ENCODE results near the gene UBAP2L.
A peak's percentile ranks its signal among the peaks of the same experiment; 100 is the strongest.
"Not testable (repeated sequence)": the region's sequence is repeated elsewhere in the genome, so short reads cannot be mapped to it uniquely, and the experiment has no call there.

The UBAP2L gene

GRCh38 chr1:154183046-154183915, 37.5 kb upstream of the UBAP2L start:
- peaks cover 6% of the 10 kb centered on the region for H3K36me3 ChIP-seq (ENCODE audit: control insufficient read depth, insufficient read depth, low read length)
- H3K27me3 ChIP-seq (ENCODE audit: control insufficient read depth, insufficient read depth, low read length), result no peaks in the 10 kb centered on the region
- H3K4me1 ChIP-seq (ENCODE audit: control insufficient read depth, insufficient read depth, low read length), result peaks cover 5% of the 10 kb centered on the region
- H3K27ac ChIP-seq (ENCODE audit: low read depth, low read length), result peak overlapping the region; percentile 90
- H3K4me3 ChIP-seq (ENCODE audit: low read length), result peak overlapping the region; percentile 99
- peak overlapping the region; percentile 96 for H3K9ac ChIP-seq (ENCODE audit: low read length)

- H3K27ac ChIP-seq (ENCODE audit: low read depth, low read length), result no peak overlapping the region
- no peak overlapping the region for H3K9ac ChIP-seq (ENCODE audit: low read length)
- H3K27me3 ChIP-seq (ENCODE audit: control insufficient read depth, insufficient read depth, low read length), result no peaks in the 10 kb centered on the region
- H3K4me1 ChIP-seq (ENCODE audit: control insufficient read depth, insufficient read depth, low read length), result peaks cover 5% of the 10 kb centered on the region
- H3K36me3 ChIP-seq (ENCODE audit: control insufficient read depth, insufficient read depth, low read length), result peaks cover 4% of the 10 kb centered on the region
- H3K4me3 ChIP-seq (ENCODE audit: low read length), result no peak overlapping the region
Observed at GRCh38 chr1:154186177-154186576, 34.6 kb upstream of the UBAP2L start.

- H3K27me3 ChIP-seq (ENCODE audit: control insufficient read depth, insufficient read depth, low read length), result no peaks in the 10 kb centered on the region
- no peak overlapping the region for H3K27ac ChIP-seq (ENCODE audit: low read depth, low read length)
- H3K4me1 ChIP-seq (ENCODE audit: control insufficient read depth, insufficient read depth, low read length), result peaks cover under 1% of the 10 kb centered on the region
- no peak overlapping the region for H3K4me3 ChIP-seq (ENCODE audit: low read length)
- H3K36me3 ChIP-seq (ENCODE audit: control insufficient read depth, insufficient read depth, low read length), result peaks cover 4% of the 10 kb centered on the region
- H3K9ac ChIP-seq (ENCODE audit: low read length), result no peak overlapping the region
Observed at GRCh38 chr1:154186852-154187501, 33.8 kb upstream of the UBAP2L start.

DNA sequence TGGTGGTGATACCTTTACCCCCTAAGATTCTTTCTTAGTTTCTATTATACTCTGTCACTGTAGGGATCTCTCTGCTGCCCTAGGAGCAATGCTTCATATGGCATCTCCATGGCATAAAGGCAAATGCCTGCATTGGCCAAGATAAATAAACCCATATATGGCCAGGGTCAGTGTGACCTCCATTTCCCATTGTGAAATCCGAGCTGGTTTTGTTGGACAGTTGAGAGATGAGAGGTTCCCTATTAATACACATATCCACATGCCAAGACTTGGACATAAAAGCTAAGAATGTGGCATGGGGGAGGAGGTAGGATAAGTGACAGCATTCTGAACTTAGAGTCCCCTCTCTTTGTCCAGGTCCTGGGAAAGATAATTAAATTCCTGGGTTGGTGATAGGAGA, 30.2 kb upstream of the UBAP2L start:
- Histone ChIP-seq H3K4me1 (ENCODE audit: control insufficient read depth, insufficient read depth, low read length) (no peaks in the 10 kb centered on the region), H3K36me3 (ENCODE audit: control insufficient read depth, insufficient read depth, low read length) (no peaks in the 10 kb centered on the region), H3K27ac (ENCODE audit: low read depth, low read length) (no peak overlapping the region), H3K27me3 (ENCODE audit: control insufficient read depth, insufficient read depth, low read length) (no peaks in the 10 kb centered on the region), H3K9ac (ENCODE audit: low read length) (no peak overlapping the region), H3K4me3 (ENCODE audit: low read length) (no peak overlapping the region)

- no peak within 1 kb of the TSS for H3K4me3 ChIP-seq (ENCODE audit: low read length)
- H3K4me1 ChIP-seq (ENCODE audit: control insufficient read depth, insufficient read depth, low read length), result no peaks in the 10 kb centered on the region
- no peak within 1 kb of the TSS for H3K9ac ChIP-seq (ENCODE audit: low read length)
- no peaks in the 10 kb centered on the region for H3K27me3 ChIP-seq (ENCODE audit: control insufficient read depth, insufficient read depth, low read length)
- H3K27ac ChIP-seq (ENCODE audit: low read depth, low read length), result no peak within 1 kb of the TSS
- no peaks in the 10 kb centered on the region for H3K36me3 ChIP-seq (ENCODE audit: control insufficient read depth, insufficient read depth, low read length)
Observed at GRCh38 chr1:154191990-154192461, 28.7 kb upstream of the UBAP2L start, which contains the start of gene TPM3. Gene TPM3 (minus strand): TSS chr1:154192100. CDS start chr1:154192018, 82 bp downstream.

DNA sequence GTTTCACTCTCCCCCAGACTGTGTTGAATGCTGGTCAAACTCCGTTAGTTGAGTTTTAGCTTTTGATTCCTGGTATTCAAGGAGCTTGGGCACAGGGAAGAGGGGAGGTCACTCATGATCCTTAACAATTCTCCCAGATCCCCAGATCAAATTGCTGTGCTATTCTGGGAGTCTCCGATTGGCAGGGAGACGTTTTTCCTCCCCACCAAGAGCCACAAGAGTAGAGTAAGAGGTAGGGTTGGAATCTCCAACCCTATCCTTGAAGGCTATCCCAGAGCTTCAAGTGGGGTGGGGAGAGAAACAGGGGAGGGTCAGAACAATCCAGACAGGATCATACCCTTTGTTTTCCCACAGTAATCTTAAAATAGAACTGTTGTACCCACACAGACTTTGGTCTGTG, 28.3 kb upstream of the UBAP2L start:
- Histone ChIP-seq H3K4me3 (ENCODE audit: low read length) (no peak overlapping the region), H3K9ac (ENCODE audit: low read length) (no peak overlapping the region), H3K4me1 (ENCODE audit: control insufficient read depth, insufficient read depth, low read length) (no peaks in the 10 kb centered on the region), H3K36me3 (ENCODE audit: control insufficient read depth, insufficient read depth, low read length) (no peaks in the 10 kb centered on the region), H3K27ac (ENCODE audit: low read depth, low read length) (no peak overlapping the region), H3K27me3 (ENCODE audit: control insufficient read depth, insufficient read depth, low read length) (no peaks in the 10 kb centered on the region)

- H3K9ac ChIP-seq (ENCODE audit: low read length), result no peak overlapping the region
- H3K36me3 ChIP-seq (ENCODE audit: control insufficient read depth, insufficient read depth, low read length), result no peaks in the 10 kb centered on the region
- no peaks in the 10 kb centered on the region for H3K4me1 ChIP-seq (ENCODE audit: control insufficient read depth, insufficient read depth, low read length)
- no peaks in the 10 kb centered on the region for H3K27me3 ChIP-seq (ENCODE audit: control insufficient read depth, insufficient read depth, low read length)
- no peak overlapping the region for H3K27ac ChIP-seq (ENCODE audit: low read depth, low read length)
- H3K4me3 ChIP-seq (ENCODE audit: low read length), result no peak overlapping the region
Observed at GRCh38 chr1:154193821-154194220, 26.9 kb upstream of the UBAP2L start.

GRCh38 chr1:154198756-154199562, 21.8 kb upstream of the UBAP2L start:
- H3K36me3 ChIP-seq (ENCODE audit: control insufficient read depth, insufficient read depth, low read length), result no peaks in the 10 kb centered on the region
- H3K9ac ChIP-seq (ENCODE audit: low read length), result no peak overlapping the region
- no peak overlapping the region for H3K27ac ChIP-seq (ENCODE audit: low read depth, low read length)
- H3K4me1 ChIP-seq (ENCODE audit: control insufficient read depth, insufficient read depth, low read length), result no peaks in the 10 kb centered on the region
- no peak overlapping the region for H3K4me3 ChIP-seq (ENCODE audit: low read length)
- no peaks in the 10 kb centered on the region for H3K27me3 ChIP-seq (ENCODE audit: control insufficient read depth, insufficient read depth, low read length)

DNA sequence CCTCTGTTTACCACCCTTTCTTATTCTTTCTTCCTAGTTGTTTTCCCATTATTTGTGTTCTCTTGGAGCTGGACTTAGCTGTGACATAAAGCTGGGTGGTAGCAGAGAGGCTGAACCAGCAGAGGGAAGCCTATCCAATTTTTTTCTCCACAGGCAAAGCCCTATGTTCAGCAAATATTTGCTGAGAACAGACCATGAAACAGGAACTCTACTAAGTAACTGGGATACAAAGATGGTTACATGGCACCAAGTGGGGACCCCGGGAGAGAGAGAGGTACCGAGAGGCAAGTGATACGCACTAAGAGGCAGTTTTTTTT, 21.2 kb upstream of the UBAP2L start:
- Histone ChIP-seq H3K27me3 (ENCODE audit: control insufficient read depth, insufficient read depth, low read length) (no peaks in the 10 kb centered on the region), H3K4me1 (ENCODE audit: control insufficient read depth, insufficient read depth, low read length) (no peaks in the 10 kb centered on the region), H3K27ac (ENCODE audit: low read depth, low read length) (no peak overlapping the region), H3K4me3 (ENCODE audit: low read length) (no peak overlapping the region), H3K36me3 (ENCODE audit: control insufficient read depth, insufficient read depth, low read length) (no peaks in the 10 kb centered on the region), H3K9ac (ENCODE audit: low read length) (no peak overlapping the region)

- peaks cover 12% of the 10 kb centered on the region for H3K36me3 ChIP-seq (ENCODE audit: control insufficient read depth, insufficient read depth, low read length)
- not testable (repeated sequence) for H3K9ac ChIP-seq (ENCODE audit: low read length); H3K27ac ChIP-seq (ENCODE audit: low read depth, low read length); H3K4me1 ChIP-seq (ENCODE audit: control insufficient read depth, insufficient read depth, low read length); H3K27me3 ChIP-seq (ENCODE audit: control insufficient read depth, insufficient read depth, low read length); H3K4me3 ChIP-seq (ENCODE audit: low read length)
Observed at GRCh38 chr1:154205778-154206177, 15.0 kb upstream of the UBAP2L start.

DNA sequence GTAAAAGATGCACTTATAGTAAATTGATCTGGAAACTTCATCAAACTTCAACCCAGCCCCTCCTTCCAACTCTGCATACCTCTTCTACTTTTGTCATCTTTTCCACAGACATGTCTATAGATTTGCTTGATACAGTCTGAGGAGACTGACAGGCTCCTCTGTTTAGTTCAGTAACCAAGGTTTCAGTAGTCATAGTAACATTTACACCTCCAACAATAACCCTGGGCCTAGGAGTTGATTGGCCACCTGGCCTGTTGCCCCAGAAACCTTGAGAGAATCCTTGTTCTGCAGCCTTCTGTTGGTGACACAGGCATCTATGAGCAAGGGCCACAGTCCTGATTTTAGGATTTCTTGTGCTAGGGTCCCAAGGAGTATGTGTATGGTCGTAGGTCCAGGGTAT, 14.6 kb upstream of the UBAP2L start, which contains the start of gene CFAP141:
CFAP141 (minus strand) TSS at position 138 of the 400 bp plus-strand sequence; CDS start at position 112, 26 bp downstream.
- Histone ChIP-seq H3K27ac (ENCODE audit: low read depth, low read length) (no peak within 1 kb of the TSS), H3K27me3 (ENCODE audit: control insufficient read depth, insufficient read depth, low read length) (no peaks in the 10 kb centered on the region), H3K4me1 (ENCODE audit: control insufficient read depth, insufficient read depth, low read length) (no peaks in the 10 kb centered on the region), H3K36me3 (ENCODE audit: control insufficient read depth, insufficient read depth, low read length) (peaks cover 12% of the 10 kb centered on the region), H3K9ac (ENCODE audit: low read length) (no peak within 1 kb of the TSS), H3K4me3 (ENCODE audit: low read length) (no peak within 1 kb of the TSS)

DNA sequence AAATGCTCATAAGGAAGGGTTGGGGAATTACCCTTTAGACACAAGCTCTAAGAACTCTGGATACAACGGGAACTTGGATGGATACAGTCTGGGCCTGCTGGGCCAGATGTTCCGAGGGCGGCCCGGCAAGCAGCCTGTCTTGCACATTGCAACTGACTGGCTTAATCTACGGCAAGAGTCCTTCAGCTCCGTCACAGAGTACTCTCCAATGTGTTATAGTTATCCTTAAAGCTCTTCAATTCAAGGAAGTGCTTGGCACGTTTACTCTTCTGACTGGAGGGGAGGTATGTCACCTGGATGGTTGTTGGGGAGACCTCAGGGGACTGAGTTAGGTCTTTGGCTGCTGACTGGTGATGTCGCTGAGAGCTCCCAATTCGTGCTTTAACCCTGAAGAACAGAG, 13.5 kb upstream of the UBAP2L start:
- H3K36me3 ChIP-seq (ENCODE audit: control insufficient read depth, insufficient read depth, low read length), result peaks cover 15% of the 10 kb centered on the region
- no peaks in the 10 kb centered on the region for H3K27me3 ChIP-seq (ENCODE audit: control insufficient read depth, insufficient read depth, low read length)
- no peaks in the 10 kb centered on the region for H3K4me1 ChIP-seq (ENCODE audit: control insufficient read depth, insufficient read depth, low read length)
- H3K9ac ChIP-seq (ENCODE audit: low read length), result no peak overlapping the region
- no peak overlapping the region for H3K27ac ChIP-seq (ENCODE audit: low read depth, low read length)
- H3K4me3 ChIP-seq (ENCODE audit: low read length), result no peak overlapping the region

All from rectal smooth muscle tissue (tissue), 1 donor.